K562 (cell line): ENCODE measurements around the gene JAK3. TPM values are rescaled to one million over a fixed set of nuclear protein-coding genes. Genes with fewer than 3 reads are reported as not detected.

Experiments
- ATAC-seq: fragments of 200-7000 bp; cut with Tn5 transposase; 3 replicates; pipeline ENCODE4 v1.9.1; 2020; ENCODE audit warnings: moderate library complexity
- BruUV-seq: library from RNA; stranded (reverse); fragments of 400-500 nt; replicated peaks from 2 replicates; lab custom pipeline; 2021; lab: Mats Ljungman, UMichigan
- CTCF ChIA-PET: fragments of 300-600 bp; formaldehyde crosslinking; extraction: SDS; loops from one replicate; lab custom pipeline; 2021; ENCODE audit warnings: low intra/inter-chr PET ratio; lab: Yijun Ruan, JAX
- POLR2A ChIA-PET: fragments of 300-600, 350-650 bp; sonication (Branson Sonifier 250); formaldehyde crosslinking; extraction: SDS; loops from one replicate; lab custom pipeline; 2021; ENCODE audit warnings: antibody characterized with exemption, inconsistent platforms; lab: Yijun Ruan, JAX
- DNase-seq, 4 experiments: peaks; one replicate each; pipeline versions ENCODE4 v3.0.0 to v3.0.0-alpha.2; 2011 to 2018; ENCODE audit warnings: low spot score in 3 of 4, mixed read lengths in 3 of 4; ENCODE audit errors: extremely low read depth in 1 of 4
- FAIRE-seq: peaks from 2 replicates; lab custom pipeline; 2011; peaks lifted over from hg19 to GRCh38; lab: Jason Lieb, UNC
- H2AFZ ChIP-seq: 2 replicates; pipeline ENCODE4 v1.6.0; 2011; ENCODE audit warnings: low read depth, low read length, control low read depth, inconsistent platforms
- H3K27ac ChIP-seq: fragments of 200-600 bp; 3 replicates; pipeline ENCODE4 v1.8.0; 2011; ENCODE audit warnings: low read depth, mild to moderate bottlenecking, control low read depth, inconsistent platforms, low read length, moderate library complexity, mixed read lengths; ENCODE audit errors: extremely low read depth
- H3K27me3 ChIP-seq, 2 experiments: fragments of 300-600 bp in 1 of 2; 2 replicates in 1 of 2; 3 replicates in 1 of 2; pipeline versions ENCODE4 v1.6.0 to v1.8.0; 2011; ENCODE audit warnings: inconsistent platforms in 2 of 2, low read length in 2 of 2, mild to moderate bottlenecking in 1 of 2, mixed read lengths in 1 of 2, moderate library complexity in 1 of 2; ENCODE audit not compliant: control insufficient read depth in 2 of 2, insufficient read depth in 2 of 2
- H3K36me3 ChIP-seq: fragments of 300-600 bp; 3 replicates; pipeline ENCODE4 v1.8.0; 2011; ENCODE audit warnings: mild to moderate bottlenecking, low read length, inconsistent platforms; ENCODE audit not compliant: control insufficient read depth, insufficient read depth
- H3K4me1 ChIP-seq, 2 experiments: fragments of 200-600 bp in 1 of 2; replicated peaks in 1 of 2; 2 replicates in 1 of 2; 3 replicates in 1 of 2; pipeline versions ENCODE4 v1.5.1 to v1.8.0; 2011; ENCODE audit warnings: inconsistent platforms in 2 of 2, low read length in 2 of 2, mild to moderate bottlenecking in 1 of 2, mixed read lengths in 1 of 2, moderate library complexity in 1 of 2; ENCODE audit not compliant: control insufficient read depth in 2 of 2, insufficient read depth in 2 of 2
- H3K4me2 ChIP-seq: 2 replicates; pipeline ENCODE4 v1.6.1; 2011; ENCODE audit warnings: low read length, control low read depth, inconsistent platforms, mixed read lengths; ENCODE audit not compliant: insufficient read depth
- H3K4me3 ChIP-seq: fragments of 200-600 bp; sonication (generic), shearing (Covaris generic); 2 replicates; pipeline ENCODE4 v1.5.1; 2016; ENCODE audit warnings: control low read depth, inconsistent platforms
- H3K79me2 ChIP-seq: fragments of 200-600 bp; 3 replicates; pipeline ENCODE4 v1.8.0; 2011; ENCODE audit warnings: low read length, inconsistent platforms; ENCODE audit not compliant: control insufficient read depth, insufficient read depth
- H3K9ac ChIP-seq, 2 experiments: 2 replicates each; pipeline versions ENCODE4 v1.6.0 to v1.6.1; 2011; ENCODE audit warnings: low read depth in 2 of 2, low read length in 2 of 2, control low read depth in 1 of 2, inconsistent platforms in 1 of 2, mild to moderate bottlenecking in 1 of 2, mixed read lengths in 1 of 2; ENCODE audit not compliant: insufficient read depth in 1 of 2
- H3K9me1 ChIP-seq: one replicate; pipeline ENCODE4 v1.6.0; 2011; ENCODE audit warnings: inconsistent platforms, mild to moderate bottlenecking, low read length, moderate library complexity; ENCODE audit not compliant: control insufficient read depth, insufficient read depth
- H3K9me3 ChIP-seq: replicated peaks from 2 replicates; pipeline ENCODE4 v1.5.1; 2011; ENCODE audit warnings: low read depth, low read length, inconsistent platforms; ENCODE audit not compliant: control insufficient read depth, insufficient read depth
- H4K20me1 ChIP-seq: replicated peaks from 2 replicates; pipeline ENCODE4 v1.6.1; 2011; ENCODE audit warnings: low read length, inconsistent platforms, mixed read lengths; ENCODE audit not compliant: control insufficient read depth, insufficient read depth
- BRF1 ChIP-seq: IDR thresholded peaks from 3 replicates; pipeline ENCODE4 v1.6.1; 2011; ENCODE audit warnings: borderline replicate concordance, mild to moderate bottlenecking; ENCODE audit not compliant: insufficient read length; ENCODE audit errors: extremely low read depth
- CXXC5 ChIP-seq: fragments of 250-450 bp; sonication (Bioruptor Pico); IDR thresholded peaks from 2 replicates; pipeline ENCODE4 v1.8.0; 2022; ENCODE audit warnings: inconsistent platforms, mild to moderate bottlenecking, moderate library complexity
- EP400 ChIP-seq: fragments of 450-650 bp; IDR thresholded peaks from 2 replicates; pipeline ENCODE4 v1.6.1; 2017; ENCODE audit warnings: antibody characterized with exemption, mild to moderate bottlenecking, moderate library complexity
- HMGXB4 ChIP-seq: sonication (generic); formaldehyde crosslinking; IDR thresholded peaks from 2 replicates; pipeline ENCODE4 v1.8.1; 2023; ENCODE audit warnings: mild to moderate bottlenecking, missing genetic modification reagents
- SLC30A9 ChIP-seq: fragments of 250-450 bp; sonication (Bioruptor Pico); IDR thresholded peaks from 2 replicates; pipeline ENCODE4 v1.8.0; 2022; ENCODE audit warnings: mild to moderate bottlenecking, moderate library complexity
- USF1 ChIP-seq: sonication (generic); formaldehyde crosslinking; IDR thresholded peaks from 2 replicates; pipeline ENCODE4 v1.9.0; 2022; ENCODE audit warnings: mild to moderate bottlenecking, missing genetic modification reagents
- XRCC5 ChIP-seq: fragments of 200-400 bp; formaldehyde crosslinking; IDR thresholded peaks from 2 replicates; pipeline ENCODE4 v1.6.1; 2017; ENCODE audit warnings: low read depth, mild to moderate bottlenecking, low read length
- ZNF696 ChIP-seq: fragments of 250-450 bp; sonication (Bioruptor Pico); conservative IDR thresholded peaks from 2 replicates; pipeline ENCODE4 v1.4.0; 2020; ENCODE audit warnings: mild to moderate bottlenecking, moderate library complexity
- ZNF830 ChIP-seq: fragments of 250-450 bp; sonication (Bioruptor Pico); IDR thresholded peaks from 2 replicates; pipeline ENCODE4 v1.5.0; 2021; ENCODE audit warnings: mild to moderate bottlenecking
- whole genome bisulfite sequencing: fragments of 100-300 bp; shearing (Covaris generic); methylation state at CpG from one replicate; pipeline ENCODE4 v1.1.6; 2016; ENCODE audit warnings: low coverage, mixed read lengths; ENCODE audit not compliant: insufficient coverage; ENCODE audit errors: missing lambda C conversion rate; 5-methylcytosine and 5-hydroxymethylcytosine counted together
- in situ Hi-C: fragments of 300-500 bp; cut with MboI; formaldehyde crosslinking; loops from 4 replicates; pipeline ENCODE4 v1.15.0; 2018; ENCODE audit warnings: inconsistent platforms, mixed read lengths
- intact Hi-C: fragments of 100-400 bp; cut with micrococcal nuclease; formaldehyde crosslinking; loops from 2 replicates; pipeline ENCODE4 v1.14.2; 2022
- polyA plus RNA-seq, 8 experiments: library from polyadenylated mRNA; depleted of rRNA in 4 of 8; stranded (reverse) in 5 of 8; unstranded in 3 of 8; fragments of >200 nt; fragmentation: Nextera tagmentation in 2 of 8; fragmentation: Illumina TruSeq in 1 of 8; extraction: Ambion mirVana in 2 of 8; extraction: Trizol in 1 of 8; gene quantifications; 2 replicates each; pipeline versions ENCODE4 v1.2.1 to v1.2.3, GENCODE V29; 2011 to 2014; ENCODE audit warnings: inconsistent platforms in 1 of 8, missing spikeins in 1 of 8
- total RNA-seq, 7 experiments: library from RNA; depleted of rRNA in 6 of 7; stranded (reverse); fragments of >200 nt in 6 of 7; fragmentation: Illumina TruSeq in 2 of 7; extraction: Trizol in 2 of 7; gene quantifications; 2 replicates each; pipeline versions ENCODE4 v1.2.1 to v1.2.3, GENCODE V29; 2011 to 2021; ENCODE audit warnings: low replicate concordance in 1 of 7
- TF ChIP-seq, protein P1 (sequence below): fragments of 450-650 bp; formaldehyde crosslinking; IDR thresholded peaks from 2 replicates; pipeline ENCODE4 v1.4.0; 2020; ENCODE audit warnings: mild to moderate bottlenecking
- TF ChIP-seq, protein P2 (sequence below): sonication (generic); formaldehyde crosslinking; IDR thresholded peaks from 2 replicates; pipeline ENCODE4 v1.4.0; 2020; ENCODE audit warnings: mild to moderate bottlenecking, missing genetic modification reagents
- TF ChIP-seq, protein P3 (sequence below): sonication (generic); formaldehyde crosslinking; IDR thresholded peaks from 2 replicates; pipeline ENCODE4 v1.8.0; 2023; ENCODE audit warnings: mild to moderate bottlenecking, missing genetic modification reagents

JAK3 gene
- total and polyA plus RNA-seq, 9 of the 15 experiments (the other 6 are each of a cell fraction or from before 2014, with no cell fraction given): 0.01 to 0.18 (median 0.07) TPM; not detected in 1

GRCh38 chr19:17865364-17866311 lies 17.9 kb upstream of the JAK3 start:
- intact Hi-C loops (loop anchor here (10.0 kb wide), 1 partner anchor 189 kb away; no protein-coding TSS in a partner anchor), in situ Hi-C loops (loop anchor here (5.0 kb wide), 1 partner anchor 62 kb away; no protein-coding TSS in a partner anchor)
- 9% methylated on average over 13 of the region's 13 CpGs for WGBS
- ChIA-PET CTCF (no interaction called here), POLR2A (interaction anchor here (0.5 to 4.2 kb wide), 18 partner anchors 10 to 528 kb away, joined by 3 to 42 read pairs (median 4); partner anchors contain the start of gene CCDC124)
- Histone ChIP-seq H2AFZ (0 out of 2 replicates have a peak overlapping the region, but pooled peaks have one; percentile 1), H3K36me3 (peaks cover 41% of the 10 kb centered on the region), H3K9me3 (no peaks in the 10 kb centered on the region), H3K27me3 (no peaks in the 10 kb centered on the region), H4K20me1 (peaks cover 44% of the 10 kb centered on the region), H3K79me2 (peaks cover 29% of the 10 kb centered on the region), H3K27ac (peak overlapping the region; percentile 55), H3K4me3 (no peak overlapping the region), H3K9me1 (peaks cover 3% of the 10 kb centered on the region), H3K4me2 (peak overlapping the region; percentile 57), H3K9ac (peak overlapping the region; percentile 22 to 84; a peak in 3 of 4 replicates), H3K4me1 (peaks cover 18 to 55% of the 10 kb centered on the region in 2 experiments; a peak in 4 of 5 replicates)
- FAIRE-seq: peak; percentile 97
- peak; percentile 81 for ATAC-seq
- no TSS peak for BruUV-seq
- peak; percentile 37 to 86 (median 58) for DNase-seq
- TF ChIP-seq ZNF830 (CRISPR knock-in tag) (no peak), EP400 (peak; percentile 47; the same call in 1 of the 2 replicates), HMGXB4 (0 out of 2 replicates have a peak, but pooled peaks have one; percentile 38), USF1 (CRISPR knock-in tag) (peak; percentile 65), XRCC5 (no peak), CXXC5 (CRISPR knock-in tag) (0 out of 2 replicates have a peak, but pooled peaks have one; percentile 20), BRF1 (no peak), ZNF696 (CRISPR knock-in tag) (no peak), SLC30A9 (no peak)
- TF ChIP-seq, protein P1, sequence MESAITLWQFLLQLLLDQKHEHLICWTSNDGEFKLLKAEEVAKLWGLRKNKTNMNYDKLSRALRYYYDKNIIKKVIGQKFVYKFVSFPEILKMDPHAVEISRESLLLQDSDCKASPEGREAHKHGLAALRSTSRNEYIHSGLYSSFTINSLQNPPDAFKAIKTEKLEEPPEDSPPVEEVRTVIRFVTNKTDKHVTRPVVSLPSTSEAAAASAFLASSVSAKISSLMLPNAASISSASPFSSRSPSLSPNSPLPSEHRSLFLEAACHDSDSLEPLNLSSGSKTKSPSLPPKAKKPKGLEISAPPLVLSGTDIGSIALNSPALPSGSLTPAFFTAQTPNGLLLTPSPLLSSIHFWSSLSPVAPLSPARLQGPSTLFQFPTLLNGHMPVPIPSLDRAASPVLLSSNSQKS: no peak
- TF ChIP-seq, protein P2, sequence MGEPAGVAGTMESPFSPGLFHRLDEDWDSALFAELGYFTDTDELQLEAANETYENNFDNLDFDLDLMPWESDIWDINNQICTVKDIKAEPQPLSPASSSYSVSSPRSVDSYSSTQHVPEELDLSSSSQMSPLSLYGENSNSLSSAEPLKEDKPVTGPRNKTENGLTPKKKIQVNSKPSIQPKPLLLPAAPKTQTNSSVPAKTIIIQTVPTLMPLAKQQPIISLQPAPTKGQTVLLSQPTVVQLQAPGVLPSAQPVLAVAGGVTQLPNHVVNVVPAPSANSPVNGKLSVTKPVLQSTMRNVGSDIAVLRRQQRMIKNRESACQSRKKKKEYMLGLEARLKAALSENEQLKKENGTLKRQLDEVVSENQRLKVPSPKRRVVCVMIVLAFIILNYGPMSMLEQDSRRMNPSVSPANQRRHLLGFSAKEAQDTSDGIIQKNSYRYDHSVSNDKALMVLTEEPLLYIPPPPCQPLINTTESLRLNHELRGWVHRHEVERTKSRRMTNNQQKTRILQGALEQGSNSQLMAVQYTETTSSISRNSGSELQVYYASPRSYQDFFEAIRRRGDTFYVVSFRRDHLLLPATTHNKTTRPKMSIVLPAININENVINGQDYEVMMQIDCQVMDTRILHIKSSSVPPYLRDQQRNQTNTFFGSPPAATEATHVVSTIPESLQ (CRISPR knock-in tag): no peak
- TF ChIP-seq, protein P3, sequence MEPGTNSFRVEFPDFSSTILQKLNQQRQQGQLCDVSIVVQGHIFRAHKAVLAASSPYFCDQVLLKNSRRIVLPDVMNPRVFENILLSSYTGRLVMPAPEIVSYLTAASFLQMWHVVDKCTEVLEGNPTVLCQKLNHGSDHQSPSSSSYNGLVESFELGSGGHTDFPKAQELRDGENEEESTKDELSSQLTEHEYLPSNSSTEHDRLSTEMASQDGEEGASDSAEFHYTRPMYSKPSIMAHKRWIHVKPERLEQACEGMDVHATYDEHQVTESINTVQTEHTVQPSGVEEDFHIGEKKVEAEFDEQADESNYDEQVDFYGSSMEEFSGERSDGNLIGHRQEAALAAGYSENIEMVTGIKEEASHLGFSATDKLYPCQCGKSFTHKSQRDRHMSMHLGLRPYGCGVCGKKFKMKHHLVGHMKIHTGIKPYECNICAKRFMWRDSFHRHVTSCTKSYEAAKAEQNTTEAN (CRISPR knock-in tag): 0 out of 2 replicates have a peak, but pooled peaks have one; percentile 22
